ENCODE data around the gene OPCML. TPM values are rescaled to one million over a fixed set of nuclear protein-coding genes. Genes with fewer than 3 reads are reported as not detected.
A peak's percentile ranks its signal among the peaks of the same experiment; 100 is the strongest.

OPCML gene
- total RNA-seq, 3 donors from 2014 or later: not detected

- Mint-ChIP-seq H3K9me3 (no peaks in the 10 kb centered on the region), H3K4me1 (ENCODE audit: low read depth) (no peaks in the 10 kb centered on the region), H3K36me3 (ENCODE audit: insufficient read depth) (no peaks in the 10 kb centered on the region), H3K27me3 (ENCODE audit: low read depth) (no peaks in the 10 kb centered on the region), H3K4me3 (no peak overlapping the region)
- no peak for DNase-seq
- ATAC-seq: no peak
Measured at GRCh38 chr11:132971351-132971750, 561.0 kb downstream of the OPCML start.

GRCh38 chr11:132969892-132970291 lies 562.4 kb downstream of the OPCML start:
- Mint-ChIP-seq H3K36me3 (ENCODE audit: insufficient read depth) (no peaks in the 10 kb centered on the region), H3K9me3 (no peaks in the 10 kb centered on the region), H3K4me3 (no peak overlapping the region), H3K27me3 (ENCODE audit: low read depth) (no peaks in the 10 kb centered on the region), H3K4me1 (ENCODE audit: low read depth) (no peaks in the 10 kb centered on the region)
- ATAC-seq (no peak), DNase-seq (no peak)

GRCh38 chr11:132962041-132962440 lies 570.3 kb downstream of the OPCML start:
- Mint-ChIP-seq H3K36me3 (ENCODE audit: insufficient read depth) (no peaks in the 10 kb centered on the region), H3K4me3 (no peak overlapping the region), H3K9me3 (peaks cover 4% of the 10 kb centered on the region), H3K4me1 (ENCODE audit: low read depth) (no peaks in the 10 kb centered on the region), H3K27me3 (ENCODE audit: low read depth) (no peaks in the 10 kb centered on the region)
- no peak for ATAC-seq
- DNase-seq: no peak

GRCh38 chr11:132961453-132961852 lies 570.8 kb downstream of the OPCML start:
- no peaks in the 10 kb centered on the region for H3K27me3 Mint-ChIP-seq (ENCODE audit: low read depth)
- no peak for DNase-seq
- H3K4me3 Mint-ChIP-seq: no peak overlapping the region
- no peak for ATAC-seq
- H3K36me3 Mint-ChIP-seq (ENCODE audit: insufficient read depth): no peaks in the 10 kb centered on the region
- H3K9me3 Mint-ChIP-seq: peaks cover 4% of the 10 kb centered on the region
- no peaks in the 10 kb centered on the region for H3K4me1 Mint-ChIP-seq (ENCODE audit: low read depth)

GRCh38 chr11:132960273-132961078 lies 571.8 kb downstream of the OPCML start:
- H3K36me3 Mint-ChIP-seq (ENCODE audit: insufficient read depth): no peaks in the 10 kb centered on the region
- no peak overlapping the region for H3K4me3 Mint-ChIP-seq
- ATAC-seq (no peak), DNase-seq (no peak)
- no peaks in the 10 kb centered on the region for H3K27me3 Mint-ChIP-seq (ENCODE audit: low read depth)
- no peaks in the 10 kb centered on the region for H3K4me1 Mint-ChIP-seq (ENCODE audit: low read depth)
- H3K9me3 Mint-ChIP-seq: peaks cover 4% of the 10 kb centered on the region

GRCh38 chr11:132959693-132960092 lies 572.6 kb downstream of the OPCML start:
- H3K9me3 Mint-ChIP-seq: peaks cover 4% of the 10 kb centered on the region

GRCh38 chr11:132957881-132958280 lies 574.4 kb downstream of the OPCML start:
- Mint-ChIP-seq H3K27me3 (ENCODE audit: low read depth) (no peaks in the 10 kb centered on the region), H3K4me3 (no peak overlapping the region), H3K4me1 (ENCODE audit: low read depth) (no peaks in the 10 kb centered on the region), H3K36me3 (ENCODE audit: insufficient read depth) (no peaks in the 10 kb centered on the region), H3K9me3 (no peaks in the 10 kb centered on the region)
- ATAC-seq: no peak
- no peak for DNase-seq

More at GRCh38 chr11:132959693-132960092, 572.6 kb downstream of the OPCML start:
- H3K27me3 Mint-ChIP-seq (ENCODE audit: low read depth): no peaks in the 10 kb centered on the region
- H3K36me3 Mint-ChIP-seq (ENCODE audit: insufficient read depth): no peaks in the 10 kb centered on the region
- H3K4me3 Mint-ChIP-seq: no peak overlapping the region
- no peaks in the 10 kb centered on the region for H3K4me1 Mint-ChIP-seq (ENCODE audit: low read depth)
- ATAC-seq (no peak), DNase-seq (no peak)

GRCh38 chr11:132948252-132948651 lies 584.0 kb downstream of the OPCML start:
- Mint-ChIP-seq H3K4me3 (no peak overlapping the region), H3K36me3 (ENCODE audit: insufficient read depth) (no peaks in the 10 kb centered on the region), H3K9me3 (no peaks in the 10 kb centered on the region), H3K27me3 (ENCODE audit: low read depth) (peaks cover 17% of the 10 kb centered on the region), H3K4me1 (ENCODE audit: low read depth) (no peaks in the 10 kb centered on the region)
- DNase-seq: no peak
- no peak for ATAC-seq

GRCh38 chr11:132944569-132944944 lies 587.7 kb downstream of the OPCML start:
- no peak for DNase-seq
- H3K27me3 Mint-ChIP-seq (ENCODE audit: low read depth): peaks cover 36% of the 10 kb centered on the region
- no peaks in the 10 kb centered on the region for H3K4me1 Mint-ChIP-seq (ENCODE audit: low read depth)
- no peak for ATAC-seq
- H3K9me3 Mint-ChIP-seq: no peaks in the 10 kb centered on the region
- no peaks in the 10 kb centered on the region for H3K36me3 Mint-ChIP-seq (ENCODE audit: insufficient read depth)
- no peak overlapping the region for H3K4me3 Mint-ChIP-seq

GRCh38 chr11:132943706-132944568 lies 588.4 kb downstream of the OPCML start:
- DNase-seq (no peak), ATAC-seq (peak in 1 of 2 donors; percentile 18)
- no peaks in the 10 kb centered on the region for H3K36me3 Mint-ChIP-seq (ENCODE audit: insufficient read depth)
- H3K4me3 Mint-ChIP-seq: no peak overlapping the region
- H3K27me3 Mint-ChIP-seq (ENCODE audit: low read depth): peaks cover 36% of the 10 kb centered on the region
- H3K4me1 Mint-ChIP-seq (ENCODE audit: low read depth): no peaks in the 10 kb centered on the region
- H3K9me3 Mint-ChIP-seq: no peaks in the 10 kb centered on the region

- DNase-seq: no peak
- peaks cover 36% of the 10 kb centered on the region for H3K27me3 Mint-ChIP-seq (ENCODE audit: low read depth)
- ATAC-seq: no peak
- no peaks in the 10 kb centered on the region for H3K9me3 Mint-ChIP-seq
- H3K36me3 Mint-ChIP-seq (ENCODE audit: insufficient read depth): no peaks in the 10 kb centered on the region
- no peaks in the 10 kb centered on the region for H3K4me1 Mint-ChIP-seq (ENCODE audit: low read depth)
- H3K4me3 Mint-ChIP-seq: no peak overlapping the region
Measured at GRCh38 chr11:132943357-132943705, 589.0 kb downstream of the OPCML start.

- Mint-ChIP-seq H3K4me3 (no peak overlapping the region), H3K27me3 (ENCODE audit: low read depth) (peaks cover 36% of the 10 kb centered on the region), H3K4me1 (ENCODE audit: low read depth) (no peaks in the 10 kb centered on the region), H3K9me3 (no peaks in the 10 kb centered on the region), H3K36me3 (ENCODE audit: insufficient read depth) (no peaks in the 10 kb centered on the region)
- ATAC-seq (no peak), DNase-seq (no peak)
Measured at GRCh38 chr11:132942611-132943356, 589.5 kb downstream of the OPCML start.

GRCh38 chr11:132941761-132942160 lies 590.5 kb downstream of the OPCML start:
- Mint-ChIP-seq H3K9me3 (no peaks in the 10 kb centered on the region), H3K27me3 (ENCODE audit: low read depth) (peaks cover 34% of the 10 kb centered on the region), H3K4me1 (ENCODE audit: low read depth) (no peaks in the 10 kb centered on the region), H3K36me3 (ENCODE audit: insufficient read depth) (no peaks in the 10 kb centered on the region), H3K4me3 (no peak overlapping the region)
- DNase-seq (no peak), ATAC-seq (no peak)

GRCh38 chr11:132941024-132941646 lies 591.2 kb downstream of the OPCML start:
- H3K27me3 Mint-ChIP-seq (ENCODE audit: low read depth): peaks cover 34% of the 10 kb centered on the region
- H3K4me3 Mint-ChIP-seq: no peak overlapping the region
- DNase-seq (no peak), ATAC-seq (no peak)
- H3K36me3 Mint-ChIP-seq (ENCODE audit: insufficient read depth): no peaks in the 10 kb centered on the region
- no peaks in the 10 kb centered on the region for H3K4me1 Mint-ChIP-seq (ENCODE audit: low read depth)
- no peaks in the 10 kb centered on the region for H3K9me3 Mint-ChIP-seq
